Mucosa of descending colon (tissue), 3 donors: ENCODE results near the gene GJA4. TPM values are rescaled to one million over a fixed set of nuclear protein-coding genes. Genes with fewer than 3 reads are reported as not detected.

ENCODE experiments used
- ATAC-seq: fragments of 200-7000 bp; cut with Tn5 transposase; one replicate; pipeline ENCODE4 v1.9.1; 2020; ENCODE audit warnings: mild to moderate bottlenecking, moderate library complexity
- DNase-seq, 3 donors: peaks; one replicate each; pipeline ENCODE4 v3.0.0-alpha.2; 2020
- H3K36me3 ChIP-seq: fragments of 200-600 bp; one replicate; pipeline ENCODE4 v1.8.0; 2021; ENCODE audit warnings: low read depth, mild to moderate bottlenecking
- H3K4me1 ChIP-seq: fragments of 200-600 bp; one replicate; pipeline ENCODE4 v1.8.0; 2021; ENCODE audit warnings: low read depth, mild to moderate bottlenecking
- H3K4me3 ChIP-seq: fragments of 200-600 bp; one replicate; pipeline ENCODE4 v1.8.0; 2021; ENCODE audit warnings: mild to moderate bottlenecking
- H3K9me3 ChIP-seq: fragments of 200-600 bp; one replicate; pipeline ENCODE4 v1.8.0; 2021; ENCODE audit warnings: mild to moderate bottlenecking
- intact Hi-C, 2 donors: fragments of 100-400 bp; cut with DNase I in 1 of 2; cut with micrococcal nuclease in 1 of 2; formaldehyde crosslinking; loops; one replicate each; pipeline versions ENCODE4 v1.11.0 to v1.11.1; 2022; cut with DNase I, micrococcal nuclease
- total RNA-seq, 3 donors: library from RNA; stranded (reverse); fragmentation: NEBNext Ultra II Directional in 2 of 3; extraction: Animal tissue kit (Norgen Biotek cat#: 25700) in 2 of 3; gene quantifications; one replicate each; pipeline versions ENCODE4 v1.2.1 to v1.2.4, GENCODE V29; 2021 to 2023
- TF ChIP-seq, protein P1 (sequence below): fragments of 200-600 bp; IDR thresholded peaks from one replicate; pipeline ENCODE4 v1.8.0; 2022; ENCODE audit warnings: antibody characterized with exemption, mild to moderate bottlenecking
- donor health status: DM: no; HTN: no; CAD: no; lungs with moderate emphysema.
- donor health status: DM: no; HTN: no; CAD: no.
- donor health status: DM: no; HTN: yes; CAD: no.

The GJA4 gene
- total RNA-seq, 3 donors from 2014 or later, result 0.84 to 4.1 (median 2.7) TPM

- ATAC-seq (no peak), DNase-seq (no peak)
- TF ChIP-seq, protein P1, sequence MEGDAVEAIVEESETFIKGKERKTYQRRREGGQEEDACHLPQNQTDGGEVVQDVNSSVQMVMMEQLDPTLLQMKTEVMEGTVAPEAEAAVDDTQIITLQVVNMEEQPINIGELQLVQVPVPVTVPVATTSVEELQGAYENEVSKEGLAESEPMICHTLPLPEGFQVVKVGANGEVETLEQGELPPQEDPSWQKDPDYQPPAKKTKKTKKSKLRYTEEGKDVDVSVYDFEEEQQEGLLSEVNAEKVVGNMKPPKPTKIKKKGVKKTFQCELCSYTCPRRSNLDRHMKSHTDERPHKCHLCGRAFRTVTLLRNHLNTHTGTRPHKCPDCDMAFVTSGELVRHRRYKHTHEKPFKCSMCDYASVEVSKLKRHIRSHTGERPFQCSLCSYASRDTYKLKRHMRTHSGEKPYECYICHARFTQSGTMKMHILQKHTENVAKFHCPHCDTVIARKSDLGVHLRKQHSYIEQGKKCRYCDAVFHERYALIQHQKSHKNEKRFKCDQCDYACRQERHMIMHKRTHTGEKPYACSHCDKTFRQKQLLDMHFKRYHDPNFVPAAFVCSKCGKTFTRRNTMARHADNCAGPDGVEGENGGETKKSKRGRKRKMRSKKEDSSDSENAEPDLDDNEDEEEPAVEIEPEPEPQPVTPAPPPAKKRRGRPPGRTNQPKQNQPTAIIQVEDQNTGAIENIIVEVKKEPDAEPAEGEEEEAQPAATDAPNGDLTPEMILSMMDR, result no peak
- no peaks in the 10 kb centered on the region for H3K9me3 ChIP-seq
- no peaks in the 10 kb centered on the region for H3K4me1 ChIP-seq
- H3K4me3 ChIP-seq, result no peak overlapping the region
- no peaks in the 10 kb centered on the region for H3K36me3 ChIP-seq
- intact Hi-C loops, result no loop called here
These were observed 31.5 kb upstream of the GJA4 start for GRCh38 chr1:34761176-34761761.

- no peak for DNase-seq
- intact Hi-C loops, result no loop called here
- Histone ChIP-seq H3K9me3 (no peaks in the 10 kb centered on the region), H3K4me1 (no peaks in the 10 kb centered on the region), H3K4me3 (no peak overlapping the region), H3K36me3 (no peaks in the 10 kb centered on the region)
- TF ChIP-seq, protein P1, result no peak
- ATAC-seq, result no peak
These were observed 31.0 kb upstream of the GJA4 start for GRCh38 chr1:34761776-34762307.

DNA sequence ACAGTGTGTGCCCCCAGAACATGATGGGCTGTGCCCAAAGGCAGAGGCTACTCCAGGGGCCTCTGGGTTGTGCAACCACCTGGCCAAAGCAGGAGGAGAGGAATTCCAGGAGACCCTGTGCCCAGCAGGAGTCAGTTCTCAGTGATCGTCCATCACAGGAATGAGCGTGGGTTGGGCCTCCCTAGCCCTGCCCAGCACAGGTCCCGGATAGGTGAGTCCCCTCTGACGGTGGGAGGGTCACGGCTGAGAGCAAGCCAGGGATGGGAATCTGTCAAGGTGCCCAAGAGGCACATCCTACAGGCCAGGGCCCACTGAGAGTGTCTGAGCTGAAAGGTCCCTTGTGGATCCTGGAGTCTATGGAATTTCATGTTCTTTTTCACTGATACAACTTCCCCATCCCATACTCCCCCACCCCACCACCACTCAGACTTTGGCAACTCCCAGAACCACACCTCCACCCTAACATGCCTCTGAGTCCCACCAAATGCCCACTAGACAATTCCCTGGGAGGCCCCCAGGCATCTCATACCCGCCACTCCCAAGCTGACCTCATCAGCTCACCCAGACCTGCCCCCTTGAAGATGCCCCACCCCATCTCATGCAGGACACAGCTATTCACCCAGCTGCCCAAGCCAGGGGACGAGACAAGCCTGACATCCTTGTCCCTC is 30.2 kb upstream of the GJA4 start:
- Histone ChIP-seq H3K9me3 (no peaks in the 10 kb centered on the region), H3K4me3 (no peak overlapping the region), H3K36me3 (no peaks in the 10 kb centered on the region), H3K4me1 (no peaks in the 10 kb centered on the region)
- no peak for ATAC-seq
- intact Hi-C loops, result no loop called here
- no peak for DNase-seq
- TF ChIP-seq, protein P1, result no peak

DNA sequence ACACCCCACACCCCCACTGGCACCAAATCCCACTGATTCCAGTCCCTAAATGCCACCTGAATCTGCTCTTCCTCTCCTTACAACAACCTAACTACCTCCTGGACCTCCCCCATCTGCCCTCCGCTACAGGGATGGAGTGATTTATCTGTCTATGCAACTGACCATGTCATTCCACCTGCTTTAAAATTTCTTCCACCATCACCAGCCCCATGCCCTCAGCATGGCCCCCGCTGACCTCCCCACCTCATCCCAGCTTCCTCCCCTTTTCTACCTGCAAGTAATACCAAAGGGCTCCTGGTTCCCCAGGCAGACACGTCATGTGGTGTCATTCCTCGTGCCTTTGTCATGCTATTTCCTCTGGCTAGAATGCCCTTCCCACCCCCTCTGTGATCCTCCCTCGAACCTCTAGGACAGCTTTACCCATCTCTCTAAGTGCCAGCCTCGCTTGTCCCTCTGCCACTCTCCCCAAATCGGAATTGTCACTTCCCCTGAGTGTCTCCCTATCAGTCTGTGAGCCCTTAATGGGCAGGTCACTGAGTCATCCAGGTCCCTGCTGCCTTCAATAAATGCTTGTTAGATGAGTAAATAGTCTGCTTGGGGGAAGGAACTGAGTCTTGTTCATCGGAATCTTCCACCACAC is 29.5 kb upstream of the GJA4 start:
- ATAC-seq, result peak; percentile 54
- intact Hi-C loops, result no loop called here
- H3K4me3 ChIP-seq, result no peak overlapping the region

GRCh38 chr1:34768856-34769255 is 23.9 kb upstream of the GJA4 start:
- ATAC-seq, result no peak
- H3K4me3 ChIP-seq, result no peak overlapping the region
- DNase-seq, result no peak
- no peaks in the 10 kb centered on the region for H3K9me3 ChIP-seq
- no peaks in the 10 kb centered on the region for H3K4me1 ChIP-seq
- H3K36me3 ChIP-seq, result no peaks in the 10 kb centered on the region
- intact Hi-C loops, result no loop called here
- TF ChIP-seq, protein P1, result no peak

More for the DNA sequence above, 29.5 kb upstream of the GJA4 start:
- no peaks in the 10 kb centered on the region for H3K36me3 ChIP-seq
- TF ChIP-seq, protein P1, result no peak
- no peaks in the 10 kb centered on the region for H3K4me1 ChIP-seq
- no peaks in the 10 kb centered on the region for H3K9me3 ChIP-seq
- DNase-seq, result no peak
